Measurements from ENCODE around the gene SPRYD3.

Gene SPRYD3

GRCh38 chr12:53115112-53115890 lies 36.1 kb upstream of the SPRYD3 start:
- TF ChIP-seq SIN3A (IDR thresholded peaks at IDR 0.05; ENCODE audit: borderline replicate concordance, insufficient read depth, low read length), result no peak
- no peak for TF ChIP-seq TAF1 (IDR thresholded peaks at IDR 0.05; ENCODE audit: borderline replicate concordance, insufficient read depth, low read length)
- TF ChIP-seq POLR2AphosphoS5 (IDR thresholded peaks at IDR 0.05; ENCODE audit: low read depth, low read length), result no peak
- no peak for TF ChIP-seq FOXP2 (optimal IDR thresholded peaks at IDR 0.05; ENCODE audit: borderline replicate concordance, extremely low read depth, extremely low read length, insufficient read depth)
- TF ChIP-seq REST (IDR thresholded peaks at IDR 0.05; ENCODE audit: insufficient read depth in 1 of 2, low read depth in 2 of 2, low read length in 2 of 2), result no peak

- TF ChIP-seq TAF1 (IDR thresholded peaks at IDR 0.05; ENCODE audit: borderline replicate concordance, insufficient read depth, low read length), result no peak
Measured at GRCh38 chr12:53113951-53114350, 34.8 kb upstream of the SPRYD3 start.

- TF ChIP-seq SIN3A (IDR thresholded peaks at IDR 0.05; ENCODE audit: borderline replicate concordance, insufficient read depth, low read length) (no peak), FOXP2 (optimal IDR thresholded peaks at IDR 0.05; ENCODE audit: borderline replicate concordance, extremely low read depth, extremely low read length, insufficient read depth) (no peak), TAF1 (IDR thresholded peaks at IDR 0.05; ENCODE audit: borderline replicate concordance, insufficient read depth, low read length) (no peak), POLR2AphosphoS5 (IDR thresholded peaks at IDR 0.05; ENCODE audit: low read depth, low read length) (no peak), REST (IDR thresholded peaks at IDR 0.05; ENCODE audit: insufficient read depth in 1 of 2, low read depth in 2 of 2, low read length in 2 of 2) (no peak)
Measured at GRCh38 chr12:53113136-53113705, 34.0 kb upstream of the SPRYD3 start.

- TF ChIP-seq POLR2AphosphoS5 (IDR thresholded peaks at IDR 0.05; ENCODE audit: low read depth, low read length) (no peak), FOXP2 (optimal IDR thresholded peaks at IDR 0.05; ENCODE audit: borderline replicate concordance, extremely low read depth, extremely low read length, insufficient read depth) (no peak), TAF1 (IDR thresholded peaks at IDR 0.05; ENCODE audit: borderline replicate concordance, insufficient read depth, low read length) (no peak), SIN3A (IDR thresholded peaks at IDR 0.05; ENCODE audit: borderline replicate concordance, insufficient read depth, low read length) (no peak), REST (IDR thresholded peaks at IDR 0.05; ENCODE audit: insufficient read depth in 1 of 2, low read depth in 2 of 2, low read length in 2 of 2) (no peak)
Measured at GRCh38 chr12:53107122-53107521, 27.9 kb upstream of the SPRYD3 start.

GRCh38 chr12:53105712-53106439 lies 26.7 kb upstream of the SPRYD3 start:
- TF ChIP-seq FOXP2 (optimal IDR thresholded peaks at IDR 0.05; ENCODE audit: borderline replicate concordance, extremely low read depth, extremely low read length, insufficient read depth) (no peak), TAF1 (IDR thresholded peaks at IDR 0.05; ENCODE audit: borderline replicate concordance, insufficient read depth, low read length) (no peak), REST (IDR thresholded peaks at IDR 0.05; ENCODE audit: insufficient read depth in 1 of 2, low read depth in 2 of 2, low read length in 2 of 2) (no peak), SIN3A (IDR thresholded peaks at IDR 0.05; ENCODE audit: borderline replicate concordance, insufficient read depth, low read length) (no peak), POLR2AphosphoS5 (IDR thresholded peaks at IDR 0.05; ENCODE audit: low read depth, low read length) (no peak)
